Thyroid gland (tissue), 4 donors: ENCODE results near the gene DIAPH1.

Source experiments
- CTCF ChIP-seq, 6 experiments: fragments of 200-600 bp in 3 of 6; fragments of 450-650 bp in 3 of 6; sonication (generic) in 3 of 6; IDR thresholded peaks; one replicate each; pipeline ENCODE4 v1.5.1; 2016 to 2019; ENCODE audit warnings: antibody characterized with exemption in 6 of 6, mild to moderate bottlenecking in 2 of 6, inconsistent platforms in 1 of 6, moderate library complexity in 1 of 6
- POLR2A ChIP-seq, 2 donors: fragments of 450-650 bp; IDR thresholded peaks; one replicate each; pipeline ENCODE4 v1.6.1; 2017; ENCODE audit warnings: antibody characterized with exemption in 2 of 2, mild to moderate bottlenecking in 2 of 2, moderate library complexity in 1 of 2

DNA sequence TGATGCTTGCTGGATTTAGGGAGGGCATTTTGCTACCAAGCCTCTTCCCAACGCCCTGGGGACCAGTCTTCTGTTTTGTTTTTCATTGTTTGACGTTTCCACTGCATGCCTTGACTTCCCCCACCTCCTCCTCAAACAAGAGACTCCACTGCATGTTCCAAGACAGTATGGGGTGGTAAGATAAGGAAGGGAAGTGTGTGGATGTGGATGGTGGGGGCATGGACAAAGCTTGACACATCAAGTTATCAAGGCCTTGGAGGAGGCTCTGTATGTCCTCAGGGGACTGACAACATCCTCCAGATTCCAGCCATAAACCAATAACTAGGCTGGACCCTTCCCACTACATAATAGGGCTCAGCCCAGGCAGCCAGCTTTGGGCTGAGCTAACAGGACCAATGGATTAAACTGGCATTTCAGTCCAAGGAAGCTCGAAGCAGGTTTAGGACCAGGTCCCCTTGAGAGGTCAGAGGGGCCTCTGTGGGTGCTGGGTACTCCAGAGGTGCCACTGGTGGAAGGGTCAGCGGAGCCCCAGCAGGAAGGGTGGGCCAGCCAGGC, 107.0 kb downstream of the DIAPH1 start:
- TF ChIP-seq POLR2A (IDR thresholded peaks at IDR 0.05) (no peak), CTCF (IDR thresholded peaks at IDR 0.05) (no peak)
